ENCODE data around the gene LRIG3. TPM values are rescaled to one million over a fixed set of nuclear protein-coding genes. Genes with fewer than 3 reads are reported as not detected.

Gene LRIG3
- total RNA-seq, 4 donors from 2014 or later = 43.0 to 115 (median 107) TPM

GRCh38 chr12:58896278-58896677, 24.0 kb downstream of the LRIG3 start:
- H3K27me3 ChIP-seq = no peaks in the 10 kb centered on the region
- in situ Hi-C loops (cut with MboI; ENCODE audit: low pct_ligation_motif_present in 1 of 4, low pct_unique_long_range_greater_than_20kb in 1 of 4, low sequenced_read_pairs in 3 of 4) (loop anchor here in 1 of 4 donors (25.0 kb wide), 1 partner anchor 191 kb away; no protein-coding TSS in a partner anchor), intact Hi-C loops (cut with DNase I; ENCODE audit: low total_unique reads) (no loop called here)
- no peaks in the 10 kb centered on the region for H3K36me3 ChIP-seq
- TF ChIP-seq POLR2AphosphoS5 (IDR thresholded peaks at IDR 0.05) = no peak
- no peak for TF ChIP-seq POLR2A (IDR thresholded peaks at IDR 0.05)
- no peak for TF ChIP-seq CTCF (IDR thresholded peaks at IDR 0.05)
- TF ChIP-seq EP300 (IDR thresholded peaks at IDR 0.05; ENCODE audit: low read depth) = no peak
- 40 to 76% methylated on average over 1 of the region's 1 CpG for WGBS, 2 donors (ENCODE audit: low coverage in 1 of 2)
- peaks cover 0 to 34% (median 13%) of the 10 kb centered on the region in 4 donors for H3K4me1 ChIP-seq
- DNase-seq = no peak
- H3K27ac ChIP-seq = no peak overlapping the region
- no peaks in the 10 kb centered on the region for H3K9me3 ChIP-seq
- no peak overlapping the region for H3K4me3 ChIP-seq

GRCh38 chr12:58895053-58895452, 25.3 kb downstream of the LRIG3 start:
- H3K27ac ChIP-seq = no peak overlapping the region
- 79 to 81% methylated on average over 4 of the region's 4 CpGs for WGBS, 2 donors (ENCODE audit: low coverage in 1 of 2)

GRCh38 chr12:58894040-58894439, 26.3 kb downstream of the LRIG3 start:
- Histone ChIP-seq H3K36me3 (peaks cover 0 to 15% (median 4%) of the 10 kb centered on the region in 4 donors), H3K9me3 (no peaks in the 10 kb centered on the region), H3K4me3 (no peak overlapping the region), H3K4me1 (peaks cover 0 to 34% (median 13%) of the 10 kb centered on the region in 4 donors), H3K27me3 (no peaks in the 10 kb centered on the region), H3K27ac (no peak overlapping the region)
- no peak for DNase-seq
- in situ Hi-C loops (cut with MboI; ENCODE audit: low pct_ligation_motif_present in 1 of 4, low pct_unique_long_range_greater_than_20kb in 1 of 4, low sequenced_read_pairs in 3 of 4) = loop anchor here in 1 of 4 donors (25.0 kb wide), 1 partner anchor 193 kb away; no protein-coding TSS in a partner anchor
- intact Hi-C loops (cut with DNase I; ENCODE audit: low total_unique reads) = no loop called here
- WGBS, 2 donors (ENCODE audit: low coverage in 1 of 2) = 46% methylated on average over 6 of the region's 6 CpGs
- TF ChIP-seq POLR2AphosphoS5 (IDR thresholded peaks at IDR 0.05) (no peak), EP300 (IDR thresholded peaks at IDR 0.05; ENCODE audit: low read depth) (no peak), CTCF (IDR thresholded peaks at IDR 0.05) (no peak), POLR2A (IDR thresholded peaks at IDR 0.05) (no peak)

More at GRCh38 chr12:58895053-58895452, 25.3 kb downstream of the LRIG3 start:
- Histone ChIP-seq H3K9me3 (no peaks in the 10 kb centered on the region), H3K4me3 (no peak overlapping the region), H3K4me1 (peaks cover 0 to 34% (median 13%) of the 10 kb centered on the region in 4 donors), H3K36me3 (peaks cover 0 to 5% (median 0%) of the 10 kb centered on the region in 4 donors), H3K27me3 (no peaks in the 10 kb centered on the region)
- DNase-seq = no peak
- TF ChIP-seq POLR2AphosphoS5 (IDR thresholded peaks at IDR 0.05) (no peak), EP300 (IDR thresholded peaks at IDR 0.05; ENCODE audit: low read depth) (no peak), CTCF (IDR thresholded peaks at IDR 0.05) (no peak), POLR2A (IDR thresholded peaks at IDR 0.05) (no peak)
- in situ Hi-C loops (cut with MboI; ENCODE audit: low pct_ligation_motif_present in 1 of 4, low pct_unique_long_range_greater_than_20kb in 1 of 4, low sequenced_read_pairs in 3 of 4) (loop anchor here in 1 of 4 donors (25.0 kb wide), 1 partner anchor 192 kb away; no protein-coding TSS in a partner anchor), intact Hi-C loops (cut with DNase I; ENCODE audit: low total_unique reads) (no loop called here)

- Histone ChIP-seq H3K4me3 (no peak overlapping the region), H3K36me3 (peaks cover 0 to 16% (median 6%) of the 10 kb centered on the region in 4 donors), H3K27me3 (no peaks in the 10 kb centered on the region), H3K27ac (no peak overlapping the region), H3K9me3 (no peaks in the 10 kb centered on the region), H3K4me1 (peaks cover 0 to 34% (median 13%) of the 10 kb centered on the region in 4 donors)
- WGBS, 2 donors (ENCODE audit: low coverage in 1 of 2) = 62 to 70% methylated on average over 2 to 3 of the region's 3 CpGs
- TF ChIP-seq EP300 (IDR thresholded peaks at IDR 0.05; ENCODE audit: low read depth) (no peak), POLR2A (IDR thresholded peaks at IDR 0.05) (no peak), POLR2AphosphoS5 (IDR thresholded peaks at IDR 0.05) (no peak), CTCF (IDR thresholded peaks at IDR 0.05) (no peak)
- in situ Hi-C loops (cut with MboI; ENCODE audit: low pct_ligation_motif_present in 1 of 4, low pct_unique_long_range_greater_than_20kb in 1 of 4, low sequenced_read_pairs in 3 of 4) (loop anchor here in 1 of 4 donors (25.0 kb wide), 1 partner anchor 194 kb away; no protein-coding TSS in a partner anchor), intact Hi-C loops (cut with DNase I; ENCODE audit: low total_unique reads) (no loop called here)
- no peak for DNase-seq
These were observed 26.8 kb downstream of the LRIG3 start for GRCh38 chr12:58893495-58893894.

Data from transverse colon (tissue), 4 donors.